ENCODE results near the gene KMT2A.
"Not testable (repeated sequence)": the region's sequence is repeated elsewhere in the genome, so short reads cannot be mapped to it uniquely, and the experiment has no call there.

The KMT2A gene

GRCh38 chr11:118533769-118534729, 97.8 kb downstream of the KMT2A start:
- no peak for DNase-seq

DNA sequence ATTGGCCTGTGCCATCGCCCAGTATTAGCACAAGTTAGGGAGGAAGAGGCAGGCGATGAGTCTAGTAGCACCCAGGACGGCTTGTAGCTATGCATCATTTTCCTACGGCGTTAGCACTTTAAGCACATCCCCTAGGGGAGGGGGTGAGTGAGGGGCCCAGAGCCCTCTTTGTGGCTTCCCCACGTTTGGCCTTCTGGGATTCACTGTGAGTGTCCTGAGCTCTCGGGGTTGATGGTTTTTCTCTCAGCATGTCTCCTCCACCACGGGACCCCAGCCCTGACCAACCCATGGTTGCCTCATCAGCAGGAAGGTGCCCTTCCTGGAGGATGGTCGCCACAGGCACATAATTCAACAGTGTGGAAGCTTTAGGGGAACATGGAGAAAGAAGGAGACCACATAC, 99.0 kb downstream of the KMT2A start:
- DNase-seq = no peak

DNA sequence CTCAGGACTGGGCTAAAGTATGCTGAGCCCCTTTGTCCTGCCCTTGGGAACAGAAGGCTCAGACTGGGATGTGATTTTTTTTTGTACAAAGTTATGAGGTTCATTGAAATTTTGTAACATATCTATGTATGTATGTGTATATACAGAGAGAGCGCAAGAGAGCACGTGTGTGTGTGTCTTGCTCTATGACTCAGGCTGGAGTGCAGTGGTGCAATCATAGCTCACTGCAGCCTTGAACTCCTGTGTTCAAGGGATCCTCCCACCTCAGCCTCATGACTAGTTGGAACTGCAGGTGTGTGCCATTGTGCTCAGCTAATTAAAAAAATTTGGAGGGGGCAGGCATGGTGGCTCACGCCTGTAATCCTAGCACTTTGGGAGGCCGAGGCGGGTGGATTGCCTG, 100.4 kb downstream of the KMT2A start:
- DNase-seq = no peak

GRCh38 chr11:118537409-118537980, 101.2 kb downstream of the KMT2A start:
- DNase-seq = no peak

DNA sequence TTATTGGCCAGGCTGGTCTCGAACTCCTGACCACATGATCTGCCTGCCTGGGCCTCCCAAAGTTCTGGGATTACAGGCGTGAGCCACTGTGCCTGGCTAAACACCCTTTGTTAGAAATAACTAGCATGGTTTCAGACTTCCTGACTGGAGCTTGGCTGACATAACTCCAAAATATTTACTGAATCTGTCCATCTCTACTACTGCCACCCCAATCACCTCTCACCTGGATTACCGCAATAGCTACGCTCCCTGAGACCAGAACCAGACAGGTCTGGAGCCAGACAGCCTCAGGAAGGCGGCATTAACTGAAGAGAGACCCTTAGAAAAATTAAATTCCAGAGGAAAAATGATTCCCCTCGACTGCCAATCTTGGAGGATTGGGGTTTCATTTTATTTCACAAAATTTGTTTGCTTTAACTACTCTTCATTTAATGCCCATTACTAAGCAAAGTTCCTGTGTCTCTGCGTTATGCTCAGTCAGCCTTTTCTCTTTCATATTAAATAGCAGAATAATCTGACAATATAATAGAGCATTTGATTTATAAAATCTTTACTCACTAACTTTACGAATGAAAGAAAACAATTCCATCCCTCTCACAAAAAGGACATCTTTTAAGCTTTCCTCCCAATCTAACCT, 107.8 kb downstream of the KMT2A start:
- DNase-seq = no peak

DNA sequence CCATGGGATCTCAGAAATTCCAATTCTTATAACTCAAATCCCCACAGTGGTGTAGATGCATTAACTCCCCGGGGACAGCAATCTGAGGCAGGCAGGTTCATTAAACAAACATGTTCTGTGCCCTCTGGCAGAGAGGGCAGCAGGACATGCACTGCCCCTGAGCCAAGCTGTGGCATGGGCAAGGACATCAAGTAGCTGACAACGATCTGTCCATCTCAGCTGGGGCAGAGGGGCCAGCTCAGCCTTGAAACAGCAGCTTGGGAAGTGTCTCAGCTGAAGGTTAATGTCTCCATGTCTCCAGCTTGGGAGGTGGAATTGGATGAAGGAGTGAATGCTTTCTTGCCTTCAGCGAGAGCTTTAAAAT, 108.3 kb downstream of the KMT2A start:
- no peak for DNase-seq

DNA sequence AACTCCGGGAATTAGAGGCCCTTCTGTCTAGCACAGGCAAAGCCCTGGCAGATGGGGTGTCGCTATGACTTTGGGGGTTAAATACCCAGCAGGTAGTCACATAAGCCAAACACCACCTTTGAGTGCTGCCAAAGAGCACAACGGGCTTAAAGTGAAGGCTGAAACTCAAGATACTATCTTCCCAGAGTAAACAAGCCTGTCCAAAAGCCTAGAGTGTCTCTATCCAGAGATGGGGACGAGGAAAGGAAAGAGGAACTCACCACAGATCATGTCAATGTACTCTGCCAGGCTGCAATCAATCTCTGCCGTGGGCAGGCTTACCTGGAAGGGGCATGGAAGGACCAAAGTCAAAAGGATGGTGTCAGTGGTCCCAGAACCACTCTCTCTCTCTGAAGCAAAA, 109.2 kb downstream of the KMT2A start:
- DNase-seq = no peak

DNA sequence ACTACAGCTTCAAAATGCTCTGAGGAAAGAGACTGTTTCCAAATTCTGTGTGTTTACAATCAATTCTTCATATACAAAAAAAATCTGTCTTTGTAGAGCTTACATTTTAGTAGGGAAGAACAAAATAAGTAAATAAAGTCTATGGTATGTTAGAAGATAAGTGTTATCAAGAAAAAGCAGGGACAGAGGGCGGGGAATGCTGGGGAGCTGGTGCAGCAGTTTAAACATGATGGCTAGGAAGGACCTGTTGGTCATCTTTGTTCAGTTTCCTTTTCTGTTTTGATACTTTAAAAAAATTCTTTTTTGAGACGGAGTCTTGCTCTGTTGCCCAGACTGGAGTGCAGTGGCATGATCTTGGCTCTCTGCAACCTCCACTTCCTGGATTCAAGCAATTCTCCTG, 110.8 kb downstream of the KMT2A start:
- no peak for DNase-seq

- DNase-seq = no peak
Observed at GRCh38 chr11:118552341-118552740, 116.0 kb downstream of the KMT2A start.

GRCh38 chr11:118560806-118561205, 124.5 kb downstream of the KMT2A start:
- DNase-seq = no peak

DNA sequence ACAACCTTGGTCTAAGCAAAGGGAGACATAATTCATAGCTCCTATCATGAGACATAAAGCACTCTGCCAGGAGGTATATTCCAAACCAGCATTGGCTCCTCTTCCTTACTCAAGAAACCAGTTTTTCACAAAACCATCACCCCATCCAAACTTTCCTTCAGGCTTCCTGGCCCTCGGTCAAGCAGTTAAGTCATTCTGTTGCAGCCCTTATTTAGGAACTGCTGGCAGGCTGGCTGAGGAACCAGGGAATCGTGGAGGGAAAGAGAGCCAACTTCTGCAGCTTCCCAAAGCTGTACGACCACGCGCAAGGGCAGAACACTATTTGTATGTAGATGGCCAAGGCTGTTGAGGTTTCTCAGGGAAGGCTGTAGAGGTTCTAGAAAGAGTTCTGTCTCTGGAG, 128.8 kb downstream of the KMT2A start:
- DNase-seq = no peak

GRCh38 chr11:118569670-118570069, 133.4 kb downstream of the KMT2A start:
- DNase-seq = no peak

DNA sequence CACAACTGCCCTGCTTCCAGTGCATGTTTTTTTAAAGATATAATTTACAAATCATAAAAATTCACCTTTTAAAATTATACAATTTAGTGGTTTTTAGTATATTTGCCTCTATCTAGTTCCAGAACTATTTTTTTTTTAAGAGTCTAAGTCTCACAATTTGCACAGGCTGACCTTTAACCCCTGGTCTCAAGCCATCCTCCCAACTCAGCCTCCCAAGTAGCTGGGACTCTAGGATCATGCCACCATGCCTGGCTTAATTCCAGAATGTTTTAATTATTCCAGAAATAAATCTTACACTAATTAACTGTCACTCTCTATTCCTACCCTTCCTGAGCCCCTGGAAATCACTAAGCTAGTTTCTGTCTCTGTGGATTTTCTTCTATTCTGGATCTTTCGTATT, 134.5 kb downstream of the KMT2A start:
- DNase-seq = no peak

GRCh38 chr11:118571701-118572060, 135.4 kb downstream of the KMT2A start:
- not testable (repeated sequence) for DNase-seq

DNA sequence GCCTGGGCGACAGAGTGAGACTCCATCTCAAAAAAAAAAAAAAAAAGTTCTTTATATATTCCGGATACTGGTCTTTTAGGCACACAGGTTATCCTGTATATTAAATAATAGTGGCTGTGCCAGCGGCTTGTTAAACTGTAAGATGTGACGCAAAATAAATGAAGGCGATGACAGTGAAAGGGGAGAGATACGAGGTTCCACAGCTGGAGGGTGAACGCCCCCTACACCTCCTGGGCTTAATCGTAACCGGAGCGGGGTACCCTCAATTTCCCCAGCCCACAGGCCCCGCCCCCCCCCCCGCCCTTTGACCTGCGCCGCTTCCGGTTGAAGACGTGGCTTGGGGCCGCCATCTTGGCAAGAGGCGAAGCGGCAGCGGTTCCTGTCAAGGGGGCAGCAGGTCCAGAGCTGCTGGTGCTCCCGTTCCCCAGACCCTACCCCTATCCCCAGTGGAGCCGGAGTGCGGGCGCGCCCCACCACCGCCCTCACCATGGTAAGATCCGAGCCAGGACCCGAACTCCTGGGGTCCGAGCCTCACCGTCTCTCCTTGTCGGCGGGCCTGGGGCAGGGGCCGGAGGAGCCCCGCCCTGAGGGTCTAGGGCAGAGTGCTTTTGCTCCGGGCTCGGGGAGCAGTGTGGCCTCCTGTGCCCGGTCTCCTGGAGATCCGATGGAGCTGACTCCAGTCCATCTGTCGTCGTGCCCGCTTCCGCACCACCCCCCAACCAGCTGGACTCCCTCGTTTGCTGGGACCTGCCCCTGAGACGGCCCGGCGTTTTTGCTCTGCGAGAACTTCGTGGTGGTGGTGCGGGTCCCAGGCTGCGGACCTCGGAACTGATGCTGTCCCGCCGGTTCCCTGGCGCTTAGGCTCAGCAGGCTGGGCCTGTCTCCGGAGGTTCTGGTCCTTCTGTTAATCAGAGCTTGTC, 136.0 kb downstream of the KMT2A start, which contains the start of gene ARCN1:
ARCN1 (plus strand) TSS at position 349 of the 920 bp plus-strand sequence; CDS start at position 488, 139 bp downstream.
- DNase-seq = peak; percentile 85

DNA sequence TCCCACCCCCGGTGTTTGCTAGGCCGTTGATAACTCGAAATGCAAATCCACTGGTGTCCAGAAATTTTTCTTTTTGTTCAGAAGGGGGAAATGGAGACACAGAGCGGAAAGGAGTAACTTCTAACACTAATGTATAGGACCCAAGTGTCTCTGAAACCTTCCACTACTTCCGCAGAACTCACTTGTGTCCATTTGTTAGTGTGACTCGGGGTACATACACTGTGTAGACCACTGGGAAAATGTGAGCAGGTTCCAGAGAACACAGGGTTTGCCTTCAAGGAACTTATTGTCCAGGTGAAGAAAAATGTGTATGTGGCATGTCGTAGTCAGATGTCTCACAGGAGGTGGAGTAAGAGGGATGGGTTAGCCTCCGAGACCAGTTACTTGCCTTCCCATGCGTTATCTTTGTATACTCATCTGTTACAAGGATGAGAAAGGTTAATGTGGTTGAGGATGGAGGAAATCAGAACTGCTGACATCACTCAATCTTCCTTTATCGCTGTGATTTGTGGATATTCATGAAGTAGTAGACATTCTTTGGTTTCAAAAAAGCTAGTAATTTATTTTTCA, 136.8 kb downstream of the KMT2A start:
- DNase-seq = no peak

- DNase-seq = no peak
Observed at GRCh38 chr11:118574636-118575035, 138.3 kb downstream of the KMT2A start.
